GM23338 (cell line): ENCODE data around the gene FBXW4. TPM values are rescaled to one million over a fixed set of nuclear protein-coding genes. Genes with fewer than 3 reads are reported as not detected.

Experiments
- ATAC-seq: fragments of 200-7000 bp; cut with Tn5 transposase; 3 replicates; pipeline ENCODE4 v1.9.1; 2020
- DNase-seq: peaks from one replicate; pipeline ENCODE4 v3.0.0-alpha.2; 2015; ENCODE audit warnings: low spot score
- H2AFZ ChIP-seq: fragments of 200-600 bp; sonication (generic); 2 replicates; pipeline ENCODE4 v1.8.0; 2016; ENCODE audit warnings: antibody characterized with exemption, mild to moderate bottlenecking, moderate library complexity
- H3F3A ChIP-seq: fragments of 200-600 bp; sonication (generic); replicated peaks from 2 replicates; pipeline ENCODE4 v1.8.0; 2017; ENCODE audit warnings: antibody characterized with exemption, mixed run types, low read depth
- H3K27ac ChIP-seq: fragments of 200-600 bp; sonication (generic); 2 replicates; pipeline ENCODE4 v1.6.1; 2016; ENCODE audit warnings: low read depth
- H3K27me3 ChIP-seq: fragments of 200-600 bp; sonication (generic); 2 replicates; pipeline ENCODE4 v1.8.0; 2016; ENCODE audit warnings: mild to moderate bottlenecking, mixed run types, moderate library complexity; ENCODE audit not compliant: insufficient read depth
- H3K36me3 ChIP-seq: fragments of 200-600 bp; sonication (generic); 2 replicates; pipeline ENCODE4 v1.8.0; 2016; ENCODE audit warnings: mild to moderate bottlenecking; ENCODE audit not compliant: insufficient read depth
- H3K4me1 ChIP-seq: fragments of 200-600 bp; sonication (generic); 2 replicates; pipeline ENCODE4 v1.8.0; 2016; ENCODE audit warnings: mild to moderate bottlenecking, moderate library complexity; ENCODE audit not compliant: insufficient read depth
- H3K4me2 ChIP-seq: fragments of 200-600 bp; sonication (generic); 2 replicates; pipeline ENCODE4 v1.7.1; 2017; ENCODE audit warnings: mixed run types
- H3K4me3 ChIP-seq: fragments of 200-600 bp; sonication (generic); 2 replicates; pipeline ENCODE4 v1.6.1; 2016; ENCODE audit warnings: mixed run types
- H3K79me2 ChIP-seq: fragments of 200-600 bp; sonication (generic); replicated peaks from 2 replicates; pipeline ENCODE4 v1.8.0; 2017; ENCODE audit warnings: mild to moderate bottlenecking; ENCODE audit not compliant: insufficient read depth
- H3K9me2 ChIP-seq: fragments of 200-600 bp; sonication (generic); 2 replicates; pipeline ENCODE4 v1.8.0; 2017; ENCODE audit not compliant: insufficient read depth
- H4K20me1 ChIP-seq: fragments of 200-600 bp; sonication (generic); replicated peaks from 2 replicates; pipeline ENCODE4 v1.8.0; 2017; ENCODE audit warnings: mild to moderate bottlenecking; ENCODE audit not compliant: insufficient read depth
- H3K27ac Mint-ChIP-seq: 2 replicates; pipeline ENCODE4 v1.8.0; 2020; ENCODE audit warnings: inconsistent platforms, mild to moderate bottlenecking, moderate library complexity, mixed read lengths
- H3K27me3 Mint-ChIP-seq: 3 replicates; pipeline ENCODE4 v1.8.0; 2022; ENCODE audit warnings: low read depth, mild to moderate bottlenecking, moderate library complexity, mixed read lengths, inconsistent platforms; ENCODE audit not compliant: insufficient read depth, poor library complexity
- H3K36me3 Mint-ChIP-seq: 3 replicates; pipeline ENCODE4 v1.8.0; 2021; ENCODE audit warnings: low read depth, mild to moderate bottlenecking, inconsistent platforms, moderate library complexity, mixed read lengths
- H3K4me1 Mint-ChIP-seq: 3 replicates; pipeline ENCODE4 v1.8.0; 2020; ENCODE audit warnings: mild to moderate bottlenecking, inconsistent platforms, mixed read lengths
- H3K4me3 Mint-ChIP-seq: 3 replicates; pipeline ENCODE4 v1.8.0; 2021; ENCODE audit warnings: moderate library complexity, mild to moderate bottlenecking, inconsistent platforms, mixed read lengths
- H3K9me3 Mint-ChIP-seq: 3 replicates; pipeline ENCODE4 v1.8.0; 2020; ENCODE audit warnings: moderate library complexity, mild to moderate bottlenecking, inconsistent platforms, mixed read lengths
- CREB1 ChIP-seq: fragments of 250-450 bp; sonication (Bioruptor Pico); IDR thresholded peaks from 2 replicates; pipeline ENCODE4 v1.5.0; 2020; ENCODE audit warnings: low read depth, mild to moderate bottlenecking, moderate library complexity
- CTCF ChIP-seq, 2 experiments: fragments of 200-600 bp in 1 of 2; sonication (generic) in 1 of 2; conservative IDR thresholded peaks; 2 replicates each; pipeline versions ENCODE4 v1.5.1 to v1.6.1; 2016 to 2017; ENCODE audit warnings: antibody characterized with exemption in 2 of 2, low read depth in 2 of 2, mild to moderate bottlenecking in 2 of 2, moderate library complexity in 1 of 2
- ETS1 ChIP-seq: IDR thresholded peaks from 2 replicates; pipeline ENCODE4 v1.6.1; 2016; ENCODE audit warnings: antibody characterized with exemption
- EZH2 ChIP-seq: fragments of 200-600 bp; sonication (generic); IDR thresholded peaks from one replicate; pipeline ENCODE4 v1.8.0; 2017; ENCODE audit warnings: antibody characterized with exemption, mild to moderate bottlenecking, low read depth; ENCODE audit not compliant: unreplicated experiment
- POLR2AphosphoS5 ChIP-seq: IDR thresholded peaks from 2 replicates; pipeline ENCODE4 v1.6.1; 2016; ENCODE audit warnings: antibody characterized with exemption, low read depth
- REST ChIP-seq: IDR thresholded peaks from one replicate; pipeline ENCODE4 v1.6.1; 2018; ENCODE audit warnings: antibody characterized with exemption; ENCODE audit not compliant: unreplicated experiment
- polyA plus RNA-seq: library from polyadenylated mRNA; unstranded; fragments of >200 nt; fragmentation: Nextera tagmentation; extraction: Ambion mirVana; gene quantifications from 2 replicates; pipeline ENCODE4 v1.2.1, GENCODE V29; 2016
- total RNA-seq: library from RNA; depleted of rRNA; stranded (reverse); fragments of >200 nt; shearing (Covaris generic); gene quantifications from 2 replicates; pipeline ENCODE4 v1.2.3, GENCODE V29; 2014

FBXW4 gene
- total and polyA plus RNA-seq, 2 experiments from 2014 or later = 8.0 to 18.6 TPM

GRCh38 chr10:101658975-101659374 is 36.0 kb downstream of the FBXW4 start:
- Histone ChIP-seq H3F3A (no peaks in the 10 kb centered on the region), H4K20me1 (no peaks in the 10 kb centered on the region), H3K27me3 (no peaks in the 10 kb centered on the region), H3K79me2 (no peaks in the 10 kb centered on the region), H3K4me3 (no peak overlapping the region), H2AFZ (no peak overlapping the region), H3K27ac (no peak overlapping the region), H3K36me3 (no peaks in the 10 kb centered on the region; the same call in 1 of the 2 replicates), H3K4me2 (no peak overlapping the region), H3K9me2 (no peaks in the 10 kb centered on the region), H3K4me1 (peaks cover 17% of the 10 kb centered on the region)
- DNase-seq (no peak), ATAC-seq (no peak)
- Mint-ChIP-seq H3K4me1 (peaks cover 31% of the 10 kb centered on the region), H3K4me3 (no peak overlapping the region), H3K36me3 (no peaks in the 10 kb centered on the region), H3K27ac (no peak overlapping the region), H3K9me3 (no peaks in the 10 kb centered on the region), H3K27me3 (peaks cover 5% of the 10 kb centered on the region)
- TF ChIP-seq REST = no peak
- TF ChIP-seq CTCF (conservative IDR thresholded peaks at IDR 0.05; ENCODE audit: low read depth in 2 of 2) = no peak
- TF ChIP-seq EZH2 = no peak
- no peak for TF ChIP-seq CREB1 (CRISPR knock-in tag)
- TF ChIP-seq POLR2AphosphoS5 = no peak
- TF ChIP-seq ETS1 = no peak

- H3K9me3 Mint-ChIP-seq = no peaks in the 10 kb centered on the region
These were observed 38.1 kb downstream of the FBXW4 start for GRCh38 chr10:101656890-101657289.

More at GRCh38 chr10:101656890-101657289, 38.1 kb downstream of the FBXW4 start:
- no peaks in the 10 kb centered on the region for H3K36me3 Mint-ChIP-seq
- no peaks in the 10 kb centered on the region for H4K20me1 ChIP-seq
- H3K79me2 ChIP-seq = no peaks in the 10 kb centered on the region
- H3K36me3 ChIP-seq = no peaks in the 10 kb centered on the region
- no peaks in the 10 kb centered on the region for H3F3A ChIP-seq
- H3K4me3 Mint-ChIP-seq = no peak overlapping the region
- H3K9me2 ChIP-seq = no peaks in the 10 kb centered on the region
- H3K27me3 ChIP-seq = no peaks in the 10 kb centered on the region
- peaks cover 23% of the 10 kb centered on the region for H3K4me1 ChIP-seq
- H3K27me3 Mint-ChIP-seq = peaks cover 3% of the 10 kb centered on the region
- ATAC-seq (no peak), DNase-seq (no peak)
- TF ChIP-seq ETS1 (no peak), POLR2AphosphoS5 (no peak)
- no peak overlapping the region for H3K4me2 ChIP-seq
- no peak overlapping the region for H2AFZ ChIP-seq
- peaks cover 26% of the 10 kb centered on the region for H3K4me1 Mint-ChIP-seq
- H3K4me3 ChIP-seq = no peak overlapping the region
- H3K27ac ChIP-seq = no peak overlapping the region
- no peak overlapping the region for H3K27ac Mint-ChIP-seq
